ENCODE data around the gene KRT32.

- TF ChIP-seq POLR2A (IDR thresholded peaks at IDR 0.05; ENCODE audit: low read depth, low read length) (no peak), POLR2AphosphoS5 (IDR thresholded peaks at IDR 0.05; ENCODE audit: low read depth, low read length) (no peak), SPI1 (IDR thresholded peaks at IDR 0.05; ENCODE audit: low read depth, low read length) (no peak), POU2F2 (IDR thresholded peaks at IDR 0.05; ENCODE audit: low read depth, low read length) (no peak), TAF1 (IDR thresholded peaks at IDR 0.05; ENCODE audit: low read depth, low read length) (no peak), PAX5 (IDR thresholded peaks at IDR 0.05; ENCODE audit: insufficient read depth, low read length, severe bottlenecking) (no peak)
Observed at GRCh38 chr17:41457676-41458075, 9.5 kb downstream of the KRT32 start.

Measured in GM12891 (cell line).